GM12878 (cell line): ENCODE data around the gene ANP32B. TPM values are rescaled to one million over a fixed set of nuclear protein-coding genes. Genes with fewer than 3 reads are reported as not detected.

Source experiments
- ATAC-seq: fragments of 200-7000 bp; cut with Tn5 transposase; 3 replicates; pipeline ENCODE4 v1.9.1; 2020; ENCODE audit warnings: mild to moderate bottlenecking, moderate library complexity
- BruUV-seq: library from RNA; stranded (reverse); fragments of 400-500 nt; replicated peaks from 2 replicates; lab custom pipeline; 2021; lab: Mats Ljungman, UMichigan
- CTCF ChIA-PET: fragments of 300-600 bp; sonication (Branson Sonifier 250); formaldehyde crosslinking; extraction: SDS; loops from one replicate; lab custom pipeline; 2021; ENCODE audit warnings: inconsistent platforms; lab: Yijun Ruan, JAX
- POLR2A ChIA-PET: fragments of 350-600 bp; formaldehyde crosslinking; extraction: SDS; loops from one replicate; lab custom pipeline; 2021; ENCODE audit warnings: inconsistent platforms; lab: Charles Lee
- RAD21 ChIA-PET: fragments of 300-600 bp; sonication (Branson Sonifier 250); formaldehyde crosslinking; loops from one replicate; lab custom pipeline; 2023; ENCODE audit warnings: antibody characterized with exemption; ENCODE audit not compliant: unreplicated experiment; lab: Charles Lee
- SMC1A ChIA-PET: fragments of 300-600 bp; sonication (Branson Sonifier 250); formaldehyde crosslinking; loops from one replicate; lab custom pipeline; 2023; ENCODE audit not compliant: unreplicated experiment, uncharacterized antibody; lab: Charles Lee
- DNase-seq: peaks from one replicate; pipeline ENCODE4 v3.0.0-alpha.2; 2011; ENCODE audit warnings: low read depth, low spot score
- FAIRE-seq: peaks from 3 replicates; lab custom pipeline; 2011; peaks lifted over from hg19 to GRCh38; lab: Jason Lieb, UNC
- H2AFZ ChIP-seq: 2 replicates; pipeline ENCODE4 v1.6.0; 2011; ENCODE audit warnings: low read depth, low read length, control low read depth; ENCODE audit not compliant: control insufficient read depth
- H3K27ac ChIP-seq: 2 replicates; pipeline ENCODE4 v1.5.1; 2011; ENCODE audit warnings: control low read depth; ENCODE audit not compliant: control insufficient read depth, insufficient read depth
- H3K27me3 ChIP-seq, 2 experiments: replicated peaks in 1 of 2; 2 replicates each; pipeline versions ENCODE4 v1.6.0 to v1.6.1; 2011; ENCODE audit warnings: low read length in 1 of 2; ENCODE audit not compliant: control insufficient read depth in 2 of 2, insufficient read depth in 2 of 2
- H3K36me3 ChIP-seq, 2 experiments: 2 replicates each; pipeline ENCODE4 v1.5.1; 2011; ENCODE audit warnings: low read length in 1 of 2; ENCODE audit not compliant: control insufficient read depth in 2 of 2, insufficient read depth in 2 of 2
- H3K4me1 ChIP-seq: 2 replicates; pipeline ENCODE4 v1.6.1; 2011; ENCODE audit warnings: mild to moderate bottlenecking, low read length, moderate library complexity, mixed read lengths; ENCODE audit not compliant: control insufficient read depth, insufficient read depth
- H3K4me2 ChIP-seq: 2 replicates; pipeline ENCODE4 v1.6.0; 2011; ENCODE audit warnings: control low read depth; ENCODE audit not compliant: control insufficient read depth, insufficient read depth
- H3K4me3 ChIP-seq: fragments of 200-600 bp; sonication (generic); 2 replicates; pipeline ENCODE4 v1.5.1; 2016
- H3K79me2 ChIP-seq: 2 replicates; pipeline ENCODE4 v1.6.0; 2011; ENCODE audit warnings: low read length; ENCODE audit not compliant: control insufficient read depth, insufficient read depth
- H3K9ac ChIP-seq: 2 replicates; pipeline ENCODE4 v1.8.0; 2011; ENCODE audit warnings: low read length, control low read depth, mixed read lengths; ENCODE audit not compliant: control insufficient read depth, insufficient read depth
- H3K9me3 ChIP-seq: replicated peaks from 3 replicates; pipeline ENCODE4 v1.5.1; 2011; ENCODE audit warnings: mild to moderate bottlenecking, low read length; ENCODE audit not compliant: control insufficient read depth, insufficient read depth
- H4K20me1 ChIP-seq: 2 replicates; pipeline ENCODE4 v1.6.0; 2011; ENCODE audit not compliant: control insufficient read depth, insufficient read depth
- BRCA1 ChIP-seq: IDR thresholded peaks from 2 replicates; pipeline ENCODE4 v1.6.1; 2011; ENCODE audit warnings: low read depth, low read length, improper control_type of control experiment
- IKZF1 ChIP-seq: fragments of 450-650 bp; conservative IDR thresholded peaks from 2 replicates; pipeline ENCODE4 v1.6.1; 2017; ENCODE audit warnings: antibody characterized with exemption, mild to moderate bottlenecking
- MAX ChIP-seq: IDR thresholded peaks from 2 replicates; pipeline ENCODE4 v1.6.1; 2012; ENCODE audit warnings: low read depth, low read length, improper control_type of control experiment
- MTA2 ChIP-seq: fragments of 450-650 bp; IDR thresholded peaks from 2 replicates; pipeline ENCODE4 v1.6.1; 2016; ENCODE audit warnings: low read depth, mild to moderate bottlenecking, moderate library complexity
- RAD51 ChIP-seq: fragments of 450-650 bp; IDR thresholded peaks from 2 replicates; pipeline ENCODE4 v1.6.1; 2016; ENCODE audit warnings: moderate library complexity, mild to moderate bottlenecking, inconsistent platforms
- SKIL ChIP-seq: fragments of 450-650 bp; IDR thresholded peaks from 2 replicates; pipeline ENCODE4 v1.6.1; 2017; ENCODE audit warnings: mild to moderate bottlenecking, low read depth, inconsistent platforms; ENCODE audit not compliant: poor library complexity, severe bottlenecking
- USF1 ChIP-seq: IDR thresholded peaks from 2 replicates; pipeline ENCODE4 v1.6.1; 2011; ENCODE audit warnings: borderline replicate concordance, low read depth, mild to moderate bottlenecking, moderate library complexity, mixed read lengths, low read length; ENCODE audit not compliant: insufficient read depth; ENCODE audit errors: extremely low read length
- YY1 ChIP-seq: IDR thresholded peaks from 2 replicates; pipeline ENCODE4 v1.6.1; 2011; ENCODE audit warnings: low read depth, mild to moderate bottlenecking, low read length
- ZNF274 ChIP-seq: IDR thresholded peaks from one replicate; pipeline ENCODE4 v1.8.0; 2011; ENCODE audit not compliant: insufficient read length, insufficient read depth
- whole genome bisulfite sequencing: methylation state at CpG from one replicate; pipeline ENCODE4 v1.1.6; 2016; ENCODE audit warnings: low lambda C conversion rate; ENCODE audit not compliant: insufficient replicate concordance, insufficient coverage; ENCODE audit errors: missing lambda C conversion rate; 5-methylcytosine and 5-hydroxymethylcytosine counted together
- in situ Hi-C: fragments of 300-500 bp; cut with MboI; formaldehyde crosslinking; loops from 9 replicates; pipeline ENCODE4 v1.14.3; 2018; ENCODE audit warnings: mixed read lengths
- intact Hi-C: fragments of 100-400 bp; cut with micrococcal nuclease; formaldehyde crosslinking; loops from one replicate; pipeline ENCODE4 v1.14.2; 2022; ENCODE audit not compliant: unreplicated experiment
- polyA plus RNA-seq, 11 experiments: library from polyadenylated mRNA; depleted of rRNA in 4 of 11; unstranded in 6 of 11; stranded (reverse) in 5 of 11; fragments of >200 nt; fragmentation: Nextera tagmentation in 4 of 11; fragmentation: Illumina TruSeq in 1 of 11; extraction: Ambion mirVana in 4 of 11; extraction: Trizol in 1 of 11; gene quantifications; 1 replicate in 1 of 11; 2 replicates in 10 of 11; pipeline versions ENCODE4 v1.2.1 to v1.2.3, GENCODE V29; 2011 to 2016; ENCODE audit warnings: inconsistent platforms in 2 of 11, missing spikeins in 2 of 11, low read depth in 1 of 11
- total RNA-seq, 4 experiments: library from RNA; depleted of rRNA in 3 of 4; stranded (reverse); fragments of >200 nt in 3 of 4; fragmentation: Illumina TruSeq in 1 of 4; extraction: Trizol in 1 of 4; gene quantifications; 2 replicates each; pipeline versions ENCODE4 v1.2.1 to v1.2.3, GENCODE V29; 2013 to 2021

ANP32B gene
- total and polyA plus RNA-seq, 10 of the 15 experiments (the other 5 are each of a cell fraction or from before 2014, with no cell fraction given): 24.5 to 419 (median 171) TPM

- Histone ChIP-seq H3K4me2 (peak overlapping the region; percentile 80), H3K4me1 (peaks cover 3% of the 10 kb centered on the region; the same call in 1 of the 2 replicates), H3K9me3 (no peaks in the 10 kb centered on the region), H3K36me3 (peaks cover 7 to 8% of the 10 kb centered on the region in 2 experiments; a peak in 3 of 4 replicates), H2AFZ (peak overlapping the region; percentile 62), H3K27me3 (no peaks in the 10 kb centered on the region), H3K27ac (peak overlapping the region; percentile 84), H3K4me3 (peak overlapping the region; percentile 77), H4K20me1 (no peaks in the 10 kb centered on the region), H3K9ac (peak overlapping the region; percentile 82), H3K79me2 (peaks cover 32% of the 10 kb centered on the region)
- ChIA-PET CTCF (interaction anchor here (0.8 to 3.8 kb wide), 15 partner anchors 10 to 719 kb away, joined by 3 to 29 read pairs (median 4); partner anchors contain the start of gene TRMO), SMC1A (interaction anchor here (0.7 to 3.5 kb wide), 15 partner anchors 9 to 200 kb away, joined by 3 to 27 read pairs (median 6); partner anchors contain the start of genes TBC1D2 and TRMO), POLR2A (interaction anchor here (0.6 to 3.6 kb wide), 18 partner anchors 10 to 199 kb away, joined by 3 to 24 read pairs (median 8); partner anchors contain the start of genes ANP32B, TBC1D2, TRIM14 and TRMO), RAD21 (interaction anchor here (0.6 to 2.0 kb wide), 18 partner anchors 12 to 199 kb away, joined by 3 to 9 read pairs (median 4); partner anchors contain the start of genes TBC1D2 and TRMO)
- DNase-seq (no peak), ATAC-seq (peak; percentile 5), FAIRE-seq (no peak)
- in situ Hi-C loops: loop anchor here (25.0 kb wide), 1 partner anchor 730 kb away; the partner anchor contains the start of gene ANKS6
- TSS peak; percentile 72 for BruUV-seq
- 2% methylated on average over 14 of the region's 14 CpGs for WGBS
- intact Hi-C loops: no loop called here
- TF ChIP-seq MTA2 (0 out of 2 replicates have a peak, but pooled peaks have one; percentile 22), MAX (no peak), ZNF274 (no peak), YY1 (peak; percentile 3; the same call in 1 of the 2 replicates), IKZF1 (0 out of 2 replicates have a peak, but pooled peaks have one; percentile 29), RAD51 (peak; percentile 34; the same call in 1 of the 2 replicates), BRCA1 (no peak), SKIL (peak; percentile 29), USF1 (peak; percentile 35)
Observed at GRCh38 chr9:98057138-98057799, 74.1 kb downstream of the ANP32B start.
